Endothelial cell of umbilical vein (primary cell): ENCODE measurements around the gene RPL18. TPM values are rescaled to one million over a fixed set of nuclear protein-coding genes. Genes with fewer than 3 reads are reported as not detected.

Source experiments
- BruUV-seq: library from RNA; stranded (reverse); fragments of 400-500 nt; replicated peaks from 2 replicates; lab custom pipeline; 2021; lab: Mats Ljungman, UMichigan
- CTCF ChIA-PET: fragments of 300-600, 350-600 bp; sonication (Branson Sonifier 250); formaldehyde crosslinking; loops from one replicate; lab custom pipeline; 2021; ENCODE audit warnings: antibody characterized with exemption, inconsistent platforms; lab: Charles Lee
- POLR2A ChIA-PET: fragments of 300-600, 350-600 bp; sonication (Branson Sonifier 250); formaldehyde crosslinking; loops from one replicate; lab custom pipeline; 2021; ENCODE audit warnings: antibody characterized with exemption, inconsistent platforms; lab: Charles Lee
- DNase-seq: peaks from one replicate; pipeline ENCODE4 v3.0.0-alpha.2; 2011; ENCODE audit warnings: low read depth, low spot score
- FAIRE-seq: peaks from 2 replicates; lab custom pipeline; 2011; peaks lifted over from hg19 to GRCh38; lab: Jason Lieb, UNC
- H2AFZ ChIP-seq: 2 replicates; pipeline ENCODE4 v1.6.0; 2012; ENCODE audit warnings: low read depth, low read length, control low read depth, inconsistent platforms
- H3K27ac ChIP-seq: 2 replicates; pipeline ENCODE4 v1.5.1; 2011; ENCODE audit warnings: low read depth, mild to moderate bottlenecking, control low read depth, low read length, moderate library complexity; ENCODE audit not compliant: insufficient read depth
- H3K27me3 ChIP-seq, 2 experiments: 2 replicates each; pipeline versions ENCODE4 v1.6.0 to v1.6.1; 2011; ENCODE audit warnings: low read length in 2 of 2, mixed read lengths in 1 of 2; ENCODE audit not compliant: control insufficient read depth in 2 of 2, insufficient read depth in 2 of 2
- H3K36me3 ChIP-seq, 2 experiments: 2 replicates in 1 of 2; 3 replicates in 1 of 2; pipeline ENCODE4 v1.5.1; 2011; ENCODE audit warnings: low read length in 2 of 2, mild to moderate bottlenecking in 1 of 2, moderate library complexity in 1 of 2; ENCODE audit not compliant: control insufficient read depth in 2 of 2, insufficient read depth in 2 of 2; ENCODE audit errors: extremely low read depth in 1 of 2
- H3K4me1 ChIP-seq: 3 replicates; pipeline ENCODE4 v1.5.1; 2011; ENCODE audit warnings: mild to moderate bottlenecking, low read length; ENCODE audit not compliant: control insufficient read depth, insufficient read depth; ENCODE audit errors: extremely low read depth
- H3K4me2 ChIP-seq: 2 replicates; pipeline ENCODE4 v1.6.1; 2011; ENCODE audit warnings: low read length, control low read depth, mixed read lengths; ENCODE audit not compliant: insufficient read depth
- H3K4me3 ChIP-seq, 3 experiments: fragments of 200-600 bp in 1 of 3; sonication (generic), shearing (Covaris generic) in 1 of 3; replicated peaks in 1 of 3; 2 replicates each; pipeline ENCODE4 v1.5.1; 2011 to 2016; ENCODE audit warnings: control low read depth in 3 of 3, low read length in 3 of 3, mild to moderate bottlenecking in 2 of 3, inconsistent platforms in 1 of 3, low read depth in 1 of 3, moderate library complexity in 1 of 3; ENCODE audit not compliant: insufficient read depth in 1 of 3
- H3K79me2 ChIP-seq: 2 replicates; pipeline ENCODE4 v1.6.0; 2012; ENCODE audit warnings: low read length, inconsistent platforms; ENCODE audit not compliant: control insufficient read depth, insufficient read depth
- H3K9ac ChIP-seq: replicated peaks from 2 replicates; pipeline ENCODE3; 2011; ENCODE audit warnings: low read length, control low read depth; ENCODE audit not compliant: insufficient read depth; ENCODE audit errors: extremely low read depth
- H3K9me1 ChIP-seq: replicated peaks from 3 replicates; pipeline ENCODE4 v1.6.0; 2011; ENCODE audit warnings: mild to moderate bottlenecking, low read length; ENCODE audit not compliant: control insufficient read depth, insufficient read depth; ENCODE audit errors: extremely low read depth
- H3K9me3 ChIP-seq: replicated peaks from 2 replicates; pipeline ENCODE4 v1.5.1; 2012; ENCODE audit warnings: low read length, inconsistent platforms; ENCODE audit not compliant: control insufficient read depth, insufficient read depth
- H4K20me1 ChIP-seq: replicated peaks from 2 replicates; pipeline ENCODE3; 2011; ENCODE audit warnings: mild to moderate bottlenecking, low read length; ENCODE audit not compliant: control insufficient read depth, insufficient read depth; ENCODE audit errors: extremely low read depth
- EZH2 ChIP-seq: IDR thresholded peaks from 2 replicates; pipeline ENCODE4 v1.6.1; 2012; ENCODE audit warnings: borderline replicate concordance, low read depth, mild to moderate bottlenecking, moderate library complexity, low read length, inconsistent platforms; ENCODE audit not compliant: severe bottlenecking
- FOS ChIP-seq: IDR thresholded peaks from 2 replicates; pipeline ENCODE4 v1.6.1; 2011; ENCODE audit warnings: mild to moderate bottlenecking, low read length, moderate library complexity, borderline replicate concordance; ENCODE audit not compliant: insufficient read depth
- GATA2 ChIP-seq: IDR thresholded peaks from 2 replicates; pipeline ENCODE4 v1.7.0; 2011; ENCODE audit warnings: low read depth, mild to moderate bottlenecking, moderate library complexity, mixed read lengths, low read length; ENCODE audit not compliant: insufficient read length, insufficient read depth
- JUN ChIP-seq: IDR thresholded peaks from 2 replicates; pipeline ENCODE4 v1.6.1; 2011; ENCODE audit warnings: borderline replicate concordance, low read depth; ENCODE audit not compliant: insufficient read length, insufficient read depth
- MAX ChIP-seq: IDR thresholded peaks from 2 replicates; pipeline ENCODE4 v1.6.1; 2011; ENCODE audit not compliant: insufficient read depth, insufficient read length
- MYC ChIP-seq: IDR thresholded peaks from one replicate; pipeline ENCODE4 v1.6.1; 2011; ENCODE audit warnings: mild to moderate bottlenecking, low read depth, low read length
- POLR2A ChIP-seq: IDR thresholded peaks from 2 replicates; pipeline ENCODE4 v1.6.1; 2012; ENCODE audit warnings: low read depth, mild to moderate bottlenecking, control low read depth, low read length
- POLR2AphosphoS5 ChIP-seq: IDR thresholded peaks from 2 replicates; pipeline ENCODE4 v1.6.1; 2012; ENCODE audit warnings: low read depth, mild to moderate bottlenecking, control low read depth, low read length, moderate library complexity; ENCODE audit not compliant: insufficient read depth
- dilution Hi-C: fragments of 300-500 bp; cut with MboI; formaldehyde crosslinking; loops from one replicate; pipeline ENCODE4 v1.15.0; 2019; ENCODE audit warnings: low sequenced_read_pairs; ENCODE audit not compliant: extremely low pct_ligation_motif_present
- intact Hi-C: fragments of 100-400 bp; cut with micrococcal nuclease; formaldehyde crosslinking; loops from one replicate; pipeline ENCODE4 v1.10.0; 2022
- polyA plus RNA-seq, 4 experiments: library from polyadenylated mRNA; depleted of rRNA in 3 of 4; stranded (reverse) in 3 of 4; unstranded in 1 of 4; fragments of >200 nt; gene quantifications; 2 replicates each; pipeline versions ENCODE4 v1.2.1 to v1.2.3, GENCODE V29; 2011 to 2012; ENCODE audit warnings: missing spikeins in 1 of 4
- total RNA-seq: library from RNA; stranded (reverse); gene quantifications from 2 replicates; pipeline ENCODE4 v1.2.3, GENCODE V29; 2021
- TF ChIP-seq, protein P1 (sequence below), 2 donors: IDR thresholded peaks; 1 replicate in 1 of 2; 2 replicates in 1 of 2; pipeline ENCODE4 v1.5.1; 2011; ENCODE audit warnings: low read length in 2 of 2, mild to moderate bottlenecking in 2 of 2, moderate library complexity in 2 of 2, control low read depth in 1 of 2, inconsistent platforms in 1 of 2, low read depth in 1 of 2; ENCODE audit not compliant: insufficient read depth in 1 of 2; ENCODE audit errors: extremely low read depth in 1 of 2

RPL18 gene
- total and polyA plus RNA-seq, 2 donors (not counting 3 experiments of a cell fraction or from before 2014, with no cell fraction given): 1,407 to 2,154 TPM

- intact Hi-C loops (loop anchor here (5.0 kb wide), 1 partner anchor 403 kb away; no protein-coding TSS in a partner anchor), dilution Hi-C loops (no loop called here)
- no peak overlapping the region for H3K27ac ChIP-seq
- H3K9ac ChIP-seq: no peak overlapping the region
- TF ChIP-seq JUN (no peak), GATA2 (no peak), POLR2AphosphoS5 (no peak), EZH2 (no peak), MYC (no peak), POLR2A (no peak), MAX (no peak), FOS (no peak)
- TF ChIP-seq, protein P1, sequence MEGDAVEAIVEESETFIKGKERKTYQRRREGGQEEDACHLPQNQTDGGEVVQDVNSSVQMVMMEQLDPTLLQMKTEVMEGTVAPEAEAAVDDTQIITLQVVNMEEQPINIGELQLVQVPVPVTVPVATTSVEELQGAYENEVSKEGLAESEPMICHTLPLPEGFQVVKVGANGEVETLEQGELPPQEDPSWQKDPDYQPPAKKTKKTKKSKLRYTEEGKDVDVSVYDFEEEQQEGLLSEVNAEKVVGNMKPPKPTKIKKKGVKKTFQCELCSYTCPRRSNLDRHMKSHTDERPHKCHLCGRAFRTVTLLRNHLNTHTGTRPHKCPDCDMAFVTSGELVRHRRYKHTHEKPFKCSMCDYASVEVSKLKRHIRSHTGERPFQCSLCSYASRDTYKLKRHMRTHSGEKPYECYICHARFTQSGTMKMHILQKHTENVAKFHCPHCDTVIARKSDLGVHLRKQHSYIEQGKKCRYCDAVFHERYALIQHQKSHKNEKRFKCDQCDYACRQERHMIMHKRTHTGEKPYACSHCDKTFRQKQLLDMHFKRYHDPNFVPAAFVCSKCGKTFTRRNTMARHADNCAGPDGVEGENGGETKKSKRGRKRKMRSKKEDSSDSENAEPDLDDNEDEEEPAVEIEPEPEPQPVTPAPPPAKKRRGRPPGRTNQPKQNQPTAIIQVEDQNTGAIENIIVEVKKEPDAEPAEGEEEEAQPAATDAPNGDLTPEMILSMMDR (IDR thresholded peaks at IDR 0.05; ENCODE audit: extremely low read depth in 1 of 2, insufficient read depth in 1 of 2, low read depth in 1 of 2, low read length in 2 of 2): no peak
- FAIRE-seq (peak; percentile 4), DNase-seq (no peak)
- peaks cover 2% of the 10 kb centered on the region for H3K4me1 ChIP-seq
- ChIA-PET CTCF (interaction anchor here (6.6 kb wide), 1 partner anchor 14 kb away, joined by 38 read pairs; no protein-coding TSS in a partner anchor), POLR2A (no interaction called here)
- H3K4me2 ChIP-seq: no peak overlapping the region
- H3K9me1 ChIP-seq: no peaks in the 10 kb centered on the region
- H3K36me3 ChIP-seq: no peaks in the 10 kb centered on the region
- no peaks in the 10 kb centered on the region for H3K9me3 ChIP-seq
- no peak overlapping the region for H3K4me3 ChIP-seq
- no peak overlapping the region for H2AFZ ChIP-seq
- no peaks in the 10 kb centered on the region for H3K27me3 ChIP-seq
- no peaks in the 10 kb centered on the region for H3K79me2 ChIP-seq
- no peaks in the 10 kb centered on the region for H4K20me1 ChIP-seq
- no TSS peak for BruUV-seq
Observed at GRCh38 chr19:48569814-48570213, 49.2 kb downstream of the RPL18 start.
